ENCODE measurements around the gene PLEKHA6.

- no peak for TF ChIP-seq PATZ1 (CRISPR knock-in tag; IDR thresholded peaks at IDR 0.05; ENCODE audit: borderline replicate concordance)
- TF ChIP-seq SNAI2 (CRISPR knock-in tag; IDR thresholded peaks at IDR 0.05), result no peak
- TF ChIP-seq CSDC2 (CRISPR knock-in tag; IDR thresholded peaks at IDR 0.05), result no peak
- TF ChIP-seq OSR1 (CRISPR knock-in tag; IDR thresholded peaks at IDR 0.05), result no peak
These were observed 14.9 kb downstream of the PLEKHA6 start for GRCh38 chr1:204344665-204345355.
